Stomach (tissue), 9 donors: ENCODE results near the gene IGSF9B. TPM values are rescaled to one million over a fixed set of nuclear protein-coding genes. Genes with fewer than 3 reads are reported as not detected.

Experiments
- DNase-seq, 2 donors: peaks; one replicate each; pipeline versions ENCODE4 v3.0.0 to v3.0.0-alpha.2; 2013 to 2019
- H3K27ac ChIP-seq, 5 donors: fragments of 200-600 bp in 4 of 5; sonication (generic) in 4 of 5; one replicate each; pipeline ENCODE4 v1.5.1; 2013 to 2019; ENCODE audit warnings: mild to moderate bottlenecking in 1 of 5, moderate library complexity in 1 of 5
- H3K27me3 ChIP-seq, 3 donors: fragments of 200-600 bp; sonication (generic); one replicate each; pipeline ENCODE4 v1.5.1; 2017 to 2019; ENCODE audit warnings: mixed run types in 1 of 3
- H3K36me3 ChIP-seq, 4 donors: fragments of 200-600 bp; sonication (generic); 1 replicate in 3 of 4; 2 replicates in 1 of 4; pipeline ENCODE4 v1.5.1; 2016 to 2019
- H3K4me1 ChIP-seq, 4 donors: fragments of 200-600 bp; sonication (generic); one replicate each; pipeline ENCODE4 v1.5.1; 2016 to 2019
- H3K4me3 ChIP-seq, 4 donors: fragments of 200-600 bp; sonication (generic) in 3 of 4; one replicate each; pipeline ENCODE4 v1.5.1; 2016 to 2019; ENCODE audit warnings: mild to moderate bottlenecking in 1 of 4
- H3K9me3 ChIP-seq, 4 donors: fragments of 200-600 bp; sonication (generic); one replicate each; pipeline ENCODE4 v1.5.1; 2016 to 2019
- CTCF ChIP-seq, 7 experiments: fragments of 450-650 bp in 4 of 7; fragments of 200-600 bp in 3 of 7; sonication (generic) in 3 of 7; IDR thresholded peaks; one replicate each; pipeline ENCODE4 v1.5.1; 2016 to 2019; ENCODE audit warnings: antibody characterized with exemption in 7 of 7, control low read depth in 2 of 7, mild to moderate bottlenecking in 1 of 7
- EP300 ChIP-seq: sonication (generic); formaldehyde crosslinking; IDR thresholded peaks from one replicate; pipeline ENCODE4 v1.6.1; 2017; ENCODE audit warnings: antibody characterized with exemption
- POLR2A ChIP-seq, 4 donors: fragments of 450-650 bp; IDR thresholded peaks; one replicate each; pipeline ENCODE4 v1.6.1; 2016; ENCODE audit warnings: antibody characterized with exemption in 4 of 4, control low read depth in 2 of 4, mild to moderate bottlenecking in 1 of 4, moderate library complexity in 1 of 4
- POLR2AphosphoS5 ChIP-seq, 3 donors: sonication (generic); formaldehyde crosslinking; IDR thresholded peaks; one replicate each; pipeline ENCODE4 v1.6.1; 2016; ENCODE audit warnings: antibody characterized with exemption in 3 of 3
- WGBS, 5 donors: extraction: QIAGEN DNeasy Blood & Tissue Kit in 3 of 5; methylation state at CpG; one replicate each; pipeline versions ENCODE4 v1.1.5 to v1.1.7; 2013 to 2018; 5-methylcytosine and 5-hydroxymethylcytosine counted together
- intact Hi-C: fragments of 100-400 bp; cut with DNase I; formaldehyde crosslinking; loops from one replicate; pipeline ENCODE4 v1.15.1; 2023; ENCODE audit warnings: low total_unique reads
- polyA plus RNA-seq, 3 donors: library from polyadenylated mRNA; stranded (reverse); fragments of 200-250 nt; gene quantifications; one replicate each; pipeline ENCODE4 v1.2.3, GENCODE V29; 2013
- total RNA-seq, 5 donors: library from RNA; depleted of rRNA; stranded (reverse); fragments of >200 nt; gene quantifications; one replicate each; pipeline versions ENCODE4 v1.1.0 to v1.2.3, GENCODE V29; 2014 to 2016
- donor health status: healthy with polysubstance abuse.
- donor health status: Bipolar disorder and iron deficiency.
- donor health status: healthy.

IGSF9B gene
- total and polyA plus RNA-seq, 8 donors: 0.44 to 22.3 (median 4.6) TPM; not detected in 1

GRCh38 chr11:133950421-133950820, 6.3 kb downstream of the IGSF9B start:
- peaks cover 0 to 92% (median 50%) of the 10 kb centered on the region in 3 donors for H3K27me3 ChIP-seq
- H3K4me1 ChIP-seq: peaks cover 22 to 98% (median 52%) of the 10 kb centered on the region in 4 donors
- H3K9me3 ChIP-seq: no peaks in the 10 kb centered on the region
- no peak for DNase-seq
- TF ChIP-seq POLR2A (IDR thresholded peaks at IDR 0.05) (no peak), EP300 (no peak), POLR2AphosphoS5 (IDR thresholded peaks at IDR 0.05) (no peak), CTCF (IDR thresholded peaks at IDR 0.05) (no peak)
- H3K36me3 ChIP-seq: no peaks in the 10 kb centered on the region
- WGBS, 5 donors: 84 to 92% (median 90%) methylated on average over 6 to 12 of the region's 12 CpGs
- intact Hi-C loops: no loop called here
- H3K4me3 ChIP-seq: no peak overlapping the region
- peak overlapping the region in 2 of 5 donors; percentile 73 to 86 for H3K27ac ChIP-seq

GRCh38 chr11:133949129-133949528, 7.6 kb downstream of the IGSF9B start:
- Histone ChIP-seq H3K9me3 (no peaks in the 10 kb centered on the region), H3K36me3 (peaks cover 0 to 4% (median under 1%) of the 10 kb centered on the region in 4 donors), H3K27ac (no peak overlapping the region), H3K4me1 (peaks cover 18 to 93% (median 50%) of the 10 kb centered on the region in 4 donors), H3K4me3 (no peak overlapping the region), H3K27me3 (peaks cover 0 to 83% (median 37%) of the 10 kb centered on the region in 3 donors)
- intact Hi-C loops: no loop called here
- TF ChIP-seq EP300 (no peak), POLR2A (IDR thresholded peaks at IDR 0.05) (no peak), CTCF (IDR thresholded peaks at IDR 0.05) (no peak), POLR2AphosphoS5 (IDR thresholded peaks at IDR 0.05) (no peak)
- DNase-seq: no peak
- WGBS, 5 donors: 82 to 93% (median 87%) methylated on average over 6 of the region's 6 CpGs

DNA sequence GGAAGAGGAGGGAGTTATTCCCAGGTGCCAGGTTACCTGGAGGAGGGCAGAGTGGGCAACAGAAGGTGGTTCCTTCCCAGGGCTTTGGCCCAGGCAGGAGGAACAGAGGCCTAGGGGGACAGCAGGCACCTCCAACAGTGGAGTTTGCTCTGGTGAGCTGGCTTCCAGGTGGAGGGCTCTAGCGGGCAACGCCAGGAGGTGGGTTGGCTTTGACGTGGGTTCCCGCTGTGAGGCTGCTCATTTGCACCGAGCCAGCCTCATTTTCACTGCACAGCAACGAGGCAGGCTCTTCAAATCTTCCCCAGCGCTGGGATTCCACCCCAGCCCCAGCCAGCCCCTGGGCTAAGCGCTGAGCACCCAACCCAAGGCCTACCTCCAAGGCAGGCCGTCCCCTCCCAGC, 8.1 kb downstream of the IGSF9B start:
- Histone ChIP-seq H3K27ac (no peak overlapping the region), H3K4me3 (no peak overlapping the region), H3K36me3 (peaks cover 0 to 8% (median 3%) of the 10 kb centered on the region in 4 donors), H3K27me3 (peaks cover 0 to 79% (median 33%) of the 10 kb centered on the region in 3 donors), H3K4me1 (peaks cover 18 to 89% (median 50%) of the 10 kb centered on the region in 4 donors), H3K9me3 (no peaks in the 10 kb centered on the region)
- intact Hi-C loops: no loop called here
- no peak for DNase-seq
- 59 to 83% (median 64%) methylated on average over 7 to 9 of the region's 9 CpGs for WGBS, 5 donors
- TF ChIP-seq POLR2AphosphoS5 (IDR thresholded peaks at IDR 0.05) (no peak), EP300 (no peak), CTCF (IDR thresholded peaks at IDR 0.05) (no peak), POLR2A (IDR thresholded peaks at IDR 0.05) (no peak)

DNA sequence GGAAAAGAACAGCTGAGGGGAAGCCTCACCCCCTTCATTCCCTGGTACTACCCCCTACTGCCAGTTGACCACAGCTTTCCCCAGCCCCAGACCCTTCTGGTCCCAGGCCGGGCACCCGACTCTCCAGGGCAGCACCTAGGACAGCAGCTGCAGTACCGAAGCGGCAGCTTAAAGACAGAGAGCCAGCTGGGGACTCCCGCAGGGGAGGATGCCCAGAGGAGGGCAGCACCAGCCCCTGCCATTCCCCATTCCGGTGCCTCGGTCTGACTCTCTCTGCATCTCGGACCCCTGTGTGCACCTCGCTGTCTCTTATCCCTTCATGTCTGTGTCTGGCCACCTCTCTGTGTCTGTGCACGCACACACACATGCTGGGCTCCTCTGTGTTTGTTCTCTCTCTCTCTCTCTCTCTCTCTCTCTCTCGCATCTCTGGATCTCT, 9.4 kb downstream of the IGSF9B start:
- Histone ChIP-seq H3K4me1 (peaks cover 18 to 75% (median 45%) of the 10 kb centered on the region in 4 donors), H3K9me3 (no peaks in the 10 kb centered on the region), H3K27me3 (peaks cover 0 to 69% (median 30%) of the 10 kb centered on the region in 3 donors), H3K27ac (peak overlapping the region in 2 of 5 donors; percentile 18 to 68), H3K4me3 (peak overlapping the region in 1 of 4 donors; percentile 1), H3K36me3 (peaks cover 0 to 18% (median 6%) of the 10 kb centered on the region in 4 donors)
- WGBS, 5 donors: 5 to 8% (median 6%) methylated on average over 11 of the region's 11 CpGs
- TF ChIP-seq EP300 (no peak), POLR2A (IDR thresholded peaks at IDR 0.05) (no peak), POLR2AphosphoS5 (IDR thresholded peaks at IDR 0.05) (no peak), CTCF (IDR thresholded peaks at IDR 0.05) (no peak)
- intact Hi-C loops: no loop called here
- DNase-seq: peak in 1 of 2 donors; percentile 86
